ENCODE measurements around the gene MRPL36.

MRPL36 gene

DNA sequence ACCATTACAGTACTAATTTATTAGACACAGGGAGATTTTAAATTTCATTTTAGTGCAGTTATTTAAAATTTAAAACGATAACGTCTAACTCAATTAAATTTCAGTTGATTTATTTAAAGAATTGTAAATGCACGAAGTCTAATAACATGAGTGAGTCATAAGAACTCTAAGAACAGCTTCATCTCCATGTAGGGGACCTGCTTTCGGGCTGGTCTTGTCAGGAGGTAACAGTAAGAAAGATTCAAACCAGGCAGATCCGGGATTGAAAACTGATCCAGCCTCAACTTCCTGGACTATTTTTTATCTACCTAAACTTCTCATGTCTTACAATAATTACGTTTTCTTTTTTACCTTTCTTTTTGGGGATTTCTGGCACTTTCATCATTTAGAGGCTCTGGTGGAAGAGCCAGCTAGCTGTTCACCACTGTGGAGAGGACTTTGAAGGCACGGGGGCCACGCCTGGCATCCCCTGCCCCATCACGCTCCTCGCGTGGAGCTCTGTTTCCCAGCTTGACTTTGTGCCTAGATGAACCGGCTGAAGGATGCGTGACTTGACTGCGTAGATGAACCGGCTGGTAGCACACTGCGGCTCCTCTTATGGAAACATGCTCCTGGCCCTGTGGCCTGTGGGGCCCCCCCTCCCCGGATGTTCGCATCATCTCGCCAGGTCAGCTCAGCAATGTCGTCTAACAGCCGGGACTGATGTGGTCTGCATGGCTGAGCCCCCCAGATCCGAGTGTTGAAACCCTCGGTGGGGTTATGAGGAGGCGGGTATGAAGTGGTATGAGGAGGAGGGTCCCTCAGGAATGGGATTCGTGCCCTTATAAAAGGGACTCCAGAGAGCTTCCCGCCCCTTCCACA, 27.6 kb upstream of the MRPL36 start:
- ATAC-seq (replicated peaks), result no peak
- H3K27ac Mint-ChIP-seq, result no peak overlapping the region
- peaks cover 0 to 3% of the 10 kb centered on the region in 2 donors for H3K27me3 Mint-ChIP-seq
- H3K36me3 Mint-ChIP-seq (ENCODE audit: insufficient read depth), result peaks cover 10% of the 10 kb centered on the region
- no peaks in the 10 kb centered on the region for H3K9me3 Mint-ChIP-seq
- no peak for DNase-seq
- H3K4me1 Mint-ChIP-seq (ENCODE audit: low read depth in 2 of 2), result no peaks in the 10 kb centered on the region
- peak overlapping the region; percentile 29 to 45 for H3K4me3 Mint-ChIP-seq

DNA sequence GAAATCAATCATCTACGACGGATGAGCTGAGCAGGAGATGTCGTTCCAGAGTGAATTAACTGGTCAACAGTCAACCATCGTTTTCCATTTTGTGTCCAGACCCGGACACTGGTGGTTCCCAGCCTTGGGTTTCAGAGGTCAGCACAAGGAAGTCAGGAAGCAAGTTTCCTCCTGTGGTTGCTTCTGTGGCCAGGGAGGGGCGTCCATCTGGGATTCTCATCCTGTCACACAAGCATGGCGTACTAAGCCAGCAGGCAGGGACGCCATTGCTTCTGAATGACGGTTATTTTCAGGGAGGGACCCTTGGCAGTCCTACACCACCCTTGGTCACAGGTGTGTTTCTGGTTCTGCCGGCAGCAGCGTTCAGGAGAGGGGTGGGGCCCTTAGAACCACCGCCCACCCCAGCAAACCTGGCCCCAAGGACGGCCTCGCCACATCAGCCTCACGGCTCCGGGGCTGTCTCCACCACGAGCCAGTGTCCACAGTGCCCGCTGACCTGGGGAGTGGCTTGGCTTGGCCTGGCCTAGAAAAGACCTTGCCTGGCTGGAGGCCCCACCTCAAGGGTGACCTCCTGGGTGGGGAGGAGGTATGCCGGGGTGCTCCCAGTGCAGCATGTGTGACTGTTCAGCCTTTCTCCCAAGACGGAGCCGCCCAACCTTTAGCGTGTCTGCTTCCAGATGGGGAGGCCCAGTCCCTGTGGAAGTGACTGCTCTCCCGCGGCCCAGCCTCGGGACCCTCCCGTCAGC, 26.8 kb upstream of the MRPL36 start:
- no peaks in the 10 kb centered on the region for H3K27me3 Mint-ChIP-seq
- no peak overlapping the region for H3K27ac Mint-ChIP-seq
- no peak overlapping the region for H3K4me3 Mint-ChIP-seq
- ATAC-seq (replicated peaks) (no peak), DNase-seq (no peak)
- no peaks in the 10 kb centered on the region for H3K9me3 Mint-ChIP-seq
- H3K4me1 Mint-ChIP-seq (ENCODE audit: low read depth in 2 of 2), result no peaks in the 10 kb centered on the region
- peaks cover 10% of the 10 kb centered on the region for H3K36me3 Mint-ChIP-seq (ENCODE audit: insufficient read depth)

DNA sequence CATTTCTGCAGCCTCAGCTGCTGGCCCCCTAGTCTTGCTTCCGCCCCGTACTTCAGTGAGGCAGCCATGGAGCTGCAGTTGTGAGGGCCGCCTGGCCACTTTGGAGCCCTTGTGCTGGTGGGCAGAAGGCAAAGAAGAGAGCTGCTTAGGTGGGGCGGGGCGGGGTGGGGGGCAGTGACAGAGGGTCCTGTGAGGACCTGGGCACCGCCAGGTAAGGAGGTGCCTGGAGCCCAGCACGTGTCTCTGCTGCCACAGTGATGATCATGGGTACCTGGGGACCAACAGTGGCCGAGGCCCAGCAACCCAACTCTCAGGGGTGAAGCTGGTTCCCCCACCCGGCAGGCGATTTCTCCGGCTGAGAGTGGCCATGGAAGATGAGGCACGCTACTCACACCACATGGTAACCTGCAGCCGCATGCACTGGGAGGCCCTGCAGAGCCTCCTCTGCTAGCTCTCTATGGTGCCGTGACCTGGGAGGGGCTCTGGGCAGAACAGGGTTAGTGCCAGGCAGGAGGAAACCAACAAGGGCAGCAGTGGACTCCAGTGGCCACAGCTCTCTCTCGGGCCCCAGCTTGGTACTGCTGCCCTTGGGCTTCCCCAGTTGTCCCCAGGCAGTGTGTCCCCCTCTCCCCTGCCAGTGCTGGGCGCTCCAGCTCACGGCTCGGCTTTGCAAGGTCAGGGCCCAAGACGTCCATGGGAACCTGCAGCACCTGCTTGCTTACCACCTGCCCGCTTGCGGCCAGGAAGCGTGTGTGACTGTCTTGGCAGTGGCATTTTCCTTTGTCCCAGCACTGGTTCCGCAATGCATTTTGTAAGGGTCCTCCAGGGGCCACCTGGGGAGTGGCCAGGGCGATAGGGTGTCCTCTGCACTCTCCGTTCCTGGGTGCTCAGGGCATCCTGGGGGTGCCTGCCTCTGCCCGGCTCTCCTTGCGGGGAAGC, 25.5 kb upstream of the MRPL36 start:
- Mint-ChIP-seq H3K36me3 (ENCODE audit: insufficient read depth) (peaks cover 10% of the 10 kb centered on the region), H3K9me3 (no peaks in the 10 kb centered on the region), H3K4me1 (ENCODE audit: low read depth in 2 of 2) (no peaks in the 10 kb centered on the region), H3K4me3 (no peak overlapping the region), H3K27ac (no peak overlapping the region), H3K27me3 (no peaks in the 10 kb centered on the region)
- no peak for DNase-seq
- ATAC-seq (replicated peaks), result no peak

DNA sequence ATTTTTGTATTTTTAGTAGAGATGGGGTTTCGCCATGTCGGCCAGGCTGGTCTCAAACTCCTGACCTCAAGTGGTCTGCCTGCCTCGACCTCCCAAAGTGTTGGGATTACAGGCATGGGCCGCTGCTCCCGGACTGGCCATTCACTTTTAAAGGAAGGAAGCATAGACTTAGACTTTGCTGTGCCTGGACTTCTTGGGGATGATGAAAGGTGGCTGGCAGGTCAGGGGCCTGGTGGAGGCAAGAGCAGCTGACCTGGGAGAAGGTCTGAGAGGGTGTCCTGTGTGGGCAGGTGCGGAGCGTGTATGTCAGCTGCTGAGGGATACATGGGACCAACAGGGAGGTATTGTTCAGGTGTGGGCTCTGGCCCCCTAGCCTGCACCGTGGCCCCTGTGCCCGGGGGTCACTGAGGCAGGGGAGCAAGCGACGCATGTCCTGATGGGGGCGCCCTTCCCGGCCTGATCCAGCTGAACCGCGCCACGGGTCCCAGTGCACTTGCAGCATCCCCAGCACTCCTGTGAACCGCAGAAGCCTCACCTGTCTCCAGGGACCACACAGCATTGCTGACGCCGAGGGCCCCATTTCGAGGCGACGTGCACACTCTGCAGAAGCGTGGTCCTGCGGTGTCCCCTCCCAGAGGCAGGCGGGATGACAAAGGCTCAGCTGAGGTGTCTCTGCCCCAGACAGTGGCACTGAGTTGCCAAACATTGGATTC, 24.6 kb upstream of the MRPL36 start:
- no peaks in the 10 kb centered on the region for H3K27me3 Mint-ChIP-seq
- no peak for DNase-seq
- H3K36me3 Mint-ChIP-seq (ENCODE audit: insufficient read depth), result peaks cover 10% of the 10 kb centered on the region
- ATAC-seq (replicated peaks), result no peak
- no peak overlapping the region for H3K4me3 Mint-ChIP-seq
- H3K4me1 Mint-ChIP-seq (ENCODE audit: low read depth in 2 of 2), result no peaks in the 10 kb centered on the region
- no peak overlapping the region for H3K27ac Mint-ChIP-seq
- no peaks in the 10 kb centered on the region for H3K9me3 Mint-ChIP-seq

DNA sequence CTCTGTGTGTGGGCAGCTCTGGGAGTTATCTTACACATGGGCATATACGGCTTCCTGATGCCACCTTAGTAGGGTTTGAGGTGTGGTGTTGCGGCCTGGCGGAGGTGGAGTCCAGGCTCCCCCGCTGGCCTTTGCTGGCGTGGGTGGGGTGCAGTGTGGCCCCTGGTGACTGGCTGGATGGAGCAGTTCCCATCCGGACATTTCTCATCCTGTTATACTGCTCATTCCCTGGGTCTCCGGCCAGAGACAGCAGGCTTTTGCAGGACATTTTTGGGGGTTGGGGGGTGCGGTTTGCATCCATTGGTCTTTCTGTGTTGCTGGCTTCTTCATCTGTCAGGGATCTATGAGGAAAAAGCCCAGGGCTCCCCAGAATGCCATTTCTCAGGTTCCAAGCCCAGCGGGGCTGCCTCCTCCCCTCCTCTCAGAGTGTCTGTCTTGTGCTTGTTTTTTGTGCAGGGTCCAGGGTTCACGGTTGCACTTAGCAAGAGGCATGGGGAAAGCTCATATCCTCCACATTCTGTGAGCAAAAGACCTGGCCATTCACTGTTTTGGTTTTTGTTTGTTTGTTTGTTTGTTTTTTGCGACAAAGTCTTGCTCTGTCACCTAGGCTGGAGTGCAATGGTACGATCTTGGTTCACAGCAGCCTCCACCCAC, 23.9 kb upstream of the MRPL36 start:
- Mint-ChIP-seq H3K27me3 (no peaks in the 10 kb centered on the region), H3K36me3 (ENCODE audit: insufficient read depth) (peaks cover 16% of the 10 kb centered on the region), H3K4me3 (no peak overlapping the region), H3K27ac (no peak overlapping the region), H3K4me1 (ENCODE audit: low read depth in 2 of 2) (peaks cover 0 to 2% of the 10 kb centered on the region in 2 donors), H3K9me3 (no peaks in the 10 kb centered on the region)
- ATAC-seq (replicated peaks) (no peak), DNase-seq (no peak)

DNA sequence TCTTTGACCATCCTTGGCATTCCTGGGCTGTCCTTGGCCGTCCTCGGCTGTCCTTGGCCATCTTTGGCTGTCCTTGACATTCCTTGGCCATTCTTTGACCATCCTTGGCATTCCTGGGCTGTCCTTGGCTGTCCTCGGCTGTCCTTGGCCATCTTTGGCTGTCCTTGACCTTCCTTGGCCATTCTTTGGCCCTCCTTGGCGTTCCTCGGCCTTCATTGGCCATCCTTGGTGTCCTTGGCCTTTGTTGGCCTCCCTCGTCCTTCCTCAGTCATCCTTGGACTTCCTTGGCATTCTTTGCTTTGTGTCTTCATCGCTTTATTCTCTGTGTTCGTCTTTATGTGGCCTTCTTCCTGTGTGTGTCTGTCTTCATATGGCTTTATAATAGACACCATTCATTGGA, 22.2 kb upstream of the MRPL36 start:
- no peak for ATAC-seq (replicated peaks)
- H3K9me3 Mint-ChIP-seq, result no peaks in the 10 kb centered on the region
- H3K4me1 Mint-ChIP-seq (ENCODE audit: low read depth in 2 of 2), result peaks cover 0 to 2% of the 10 kb centered on the region in 2 donors
- DNase-seq, result no peak
- no peak overlapping the region for H3K27ac Mint-ChIP-seq
- peaks cover 30% of the 10 kb centered on the region for H3K36me3 Mint-ChIP-seq (ENCODE audit: insufficient read depth)
- no peaks in the 10 kb centered on the region for H3K27me3 Mint-ChIP-seq
- no peak overlapping the region for H3K4me3 Mint-ChIP-seq

DNA sequence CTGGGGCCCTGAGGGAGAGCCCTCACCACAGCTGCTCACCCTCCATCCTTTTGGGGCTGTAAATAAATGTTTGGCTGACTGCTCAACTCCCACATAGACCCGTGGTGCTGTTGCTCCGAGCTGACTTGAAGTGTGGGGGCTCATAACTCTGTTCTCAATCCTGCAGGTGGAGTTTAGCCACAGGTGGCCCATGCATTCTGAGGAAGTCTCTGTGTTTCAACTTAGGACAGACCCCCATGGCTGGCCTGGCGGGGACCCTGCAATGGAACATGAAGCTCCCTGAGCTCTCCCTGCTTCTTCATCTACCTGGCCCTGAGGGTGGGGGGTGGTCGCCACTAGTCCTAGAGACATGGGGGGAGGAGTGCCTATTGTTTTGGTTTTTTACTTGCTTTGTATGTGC, 21.3 kb upstream of the MRPL36 start:
- DNase-seq, result no peak
- H3K27me3 Mint-ChIP-seq, result no peaks in the 10 kb centered on the region
- no peak for ATAC-seq (replicated peaks)
- H3K36me3 Mint-ChIP-seq (ENCODE audit: insufficient read depth), result peaks cover 40% of the 10 kb centered on the region
- peaks cover 0 to 2% of the 10 kb centered on the region in 2 donors for H3K4me1 Mint-ChIP-seq (ENCODE audit: low read depth in 2 of 2)
- H3K9me3 Mint-ChIP-seq, result no peaks in the 10 kb centered on the region
- H3K4me3 Mint-ChIP-seq, result no peak overlapping the region
- no peak overlapping the region for H3K27ac Mint-ChIP-seq

DNA sequence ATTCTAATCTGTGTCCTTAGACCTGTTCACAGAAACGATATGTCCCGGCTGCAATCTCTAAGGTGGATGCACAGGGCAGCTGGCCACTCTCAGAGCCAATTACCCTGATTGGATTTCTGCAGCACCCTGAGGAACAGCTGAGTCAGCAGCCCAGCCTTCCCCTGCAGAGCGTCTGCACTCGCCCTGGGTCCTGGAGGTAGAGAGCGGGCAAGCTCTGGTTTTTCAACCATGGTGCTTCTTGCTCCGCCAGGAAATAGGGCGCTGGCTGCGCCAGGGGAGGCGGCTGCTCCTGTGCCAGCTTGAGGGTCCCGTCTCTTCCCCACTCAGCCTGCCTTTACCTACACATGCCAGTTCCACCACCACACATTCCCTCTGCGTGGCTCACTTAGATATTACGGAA, 20.7 kb upstream of the MRPL36 start:
- Mint-ChIP-seq H3K4me3 (no peak overlapping the region), H3K27me3 (no peaks in the 10 kb centered on the region), H3K4me1 (ENCODE audit: low read depth in 2 of 2) (peaks cover 0 to 2% of the 10 kb centered on the region in 2 donors), H3K27ac (no peak overlapping the region), H3K36me3 (ENCODE audit: insufficient read depth) (peaks cover 41% of the 10 kb centered on the region), H3K9me3 (no peaks in the 10 kb centered on the region)
- DNase-seq (no peak), ATAC-seq (replicated peaks) (no peak)

DNA sequence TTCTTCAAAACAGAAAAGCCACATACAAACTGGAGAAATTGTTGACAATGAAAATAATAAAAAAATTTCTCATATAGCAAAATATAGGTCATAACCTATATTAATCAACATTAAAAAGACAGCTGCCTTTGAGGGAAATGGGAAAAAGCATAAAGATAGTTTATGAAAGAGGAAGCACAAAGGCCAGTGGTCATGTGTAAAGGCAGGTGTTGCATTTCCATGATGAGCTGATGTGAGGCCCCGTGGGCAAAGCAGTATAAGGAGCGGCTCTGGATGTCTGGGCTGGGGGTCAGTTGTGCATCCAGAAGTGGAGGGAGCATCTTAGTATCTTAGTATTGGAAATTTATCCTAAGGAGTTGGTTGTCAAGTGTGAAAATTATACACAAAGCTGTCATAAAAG, 19.8 kb upstream of the MRPL36 start:
- no peak overlapping the region for H3K4me3 Mint-ChIP-seq
- H3K27ac Mint-ChIP-seq, result no peak overlapping the region
- peaks cover 48% of the 10 kb centered on the region for H3K36me3 Mint-ChIP-seq (ENCODE audit: insufficient read depth)
- ATAC-seq (replicated peaks), result no peak
- H3K27me3 Mint-ChIP-seq, result no peaks in the 10 kb centered on the region
- H3K4me1 Mint-ChIP-seq (ENCODE audit: low read depth in 2 of 2), result peaks cover 0 to 2% of the 10 kb centered on the region in 2 donors
- DNase-seq, result no peak
- no peaks in the 10 kb centered on the region for H3K9me3 Mint-ChIP-seq

DNA sequence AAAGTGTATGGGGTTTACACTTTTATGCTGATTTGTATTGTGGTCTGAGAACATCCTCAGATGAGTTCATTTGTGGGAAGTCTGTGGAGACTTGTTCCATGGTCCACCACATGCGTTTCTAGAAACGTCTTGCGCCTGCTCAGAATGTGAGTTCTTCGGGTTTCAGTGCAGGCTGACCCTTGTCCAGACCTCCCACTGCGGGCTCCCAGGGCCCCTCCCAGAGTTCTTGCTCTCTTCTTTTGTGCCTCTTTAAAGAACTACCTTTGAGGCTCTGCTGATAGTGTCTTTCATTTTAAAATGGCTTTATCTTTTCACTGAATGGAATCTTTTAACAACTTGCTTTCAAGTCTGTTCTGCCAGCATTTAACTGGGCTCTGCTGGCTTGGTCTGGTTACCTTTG, 19.1 kb upstream of the MRPL36 start:
- H3K27ac Mint-ChIP-seq, result no peak overlapping the region
- H3K9me3 Mint-ChIP-seq, result no peaks in the 10 kb centered on the region
- no peaks in the 10 kb centered on the region for H3K27me3 Mint-ChIP-seq
- peaks cover 0 to 2% of the 10 kb centered on the region in 2 donors for H3K4me1 Mint-ChIP-seq (ENCODE audit: low read depth in 2 of 2)
- peaks cover 55% of the 10 kb centered on the region for H3K36me3 Mint-ChIP-seq (ENCODE audit: insufficient read depth)
- ATAC-seq (replicated peaks) (no peak), DNase-seq (no peak)
- H3K4me3 Mint-ChIP-seq, result no peak overlapping the region

DNA sequence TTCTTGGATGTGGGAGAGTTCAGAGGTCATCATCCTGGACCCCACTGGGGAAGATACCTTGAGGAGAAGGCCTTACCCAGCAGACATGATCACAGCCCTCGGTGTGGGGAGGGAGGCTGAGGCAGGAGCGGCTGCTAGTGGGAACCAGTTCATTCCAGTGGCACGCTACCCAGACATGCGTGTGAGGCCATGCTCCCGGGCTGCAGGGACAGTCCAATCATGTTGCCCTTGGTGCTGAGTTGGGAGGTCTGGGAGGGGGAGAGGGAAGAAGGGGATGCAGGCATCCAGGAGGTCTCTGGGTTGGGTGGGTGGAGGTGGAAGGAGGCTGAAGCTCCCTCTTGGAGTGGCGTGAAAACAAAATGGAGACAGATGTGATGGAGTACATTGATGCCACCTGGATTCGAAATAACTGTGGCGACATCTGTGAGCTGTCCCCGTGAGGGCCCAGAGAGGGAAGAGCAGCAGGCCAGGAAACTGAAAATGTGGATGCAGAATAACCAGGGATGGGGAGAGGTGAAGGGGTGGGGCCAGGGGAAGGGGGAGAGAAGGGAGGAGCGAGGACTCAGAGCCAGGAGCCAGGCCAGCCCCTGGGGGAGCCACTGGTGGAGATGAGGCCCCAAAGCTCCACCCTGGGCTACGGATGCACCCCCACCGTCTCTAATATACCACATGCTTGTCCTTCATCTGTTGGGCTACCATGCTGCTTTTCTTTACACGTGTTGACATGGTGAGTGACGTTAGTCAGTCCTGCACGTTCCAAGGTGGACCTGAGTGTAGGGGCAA, 17.8 kb upstream of the MRPL36 start:
- H3K36me3 Mint-ChIP-seq (ENCODE audit: insufficient read depth), result peaks cover 65% of the 10 kb centered on the region
- no peaks in the 10 kb centered on the region for H3K9me3 Mint-ChIP-seq
- H3K4me3 Mint-ChIP-seq, result no peak overlapping the region
- peak overlapping the region in 1 of 2 donors; percentile 13 for H3K27ac Mint-ChIP-seq
- no peaks in the 10 kb centered on the region for H3K27me3 Mint-ChIP-seq
- peaks cover 0 to 2% of the 10 kb centered on the region in 2 donors for H3K4me1 Mint-ChIP-seq (ENCODE audit: low read depth in 2 of 2)
- ATAC-seq (replicated peaks) (no peak), DNase-seq (no peak)

Data from effector memory CD8-positive, alpha-beta T cell (primary cell).